ENCODE measurements around the gene EDN1.

EDN1 gene

GRCh38 chr6:12289933-12290820, at the start of gene EDN1:
TSS of gene EDN1 (plus strand) at chr6:12290361. CDS start at chr6:12290630, 269 bp downstream.
- peak; percentile 16 for DNase-seq (ENCODE audit: low read depth)

- no peak for DNase-seq (ENCODE audit: low read depth)
These were observed 48.5 kb upstream of the EDN1 start for GRCh38 chr6:12241493-12242175.

GRCh38 chr6:12243169-12243568, 47.0 kb upstream of the EDN1 start:
- no peak for DNase-seq (ENCODE audit: low read depth)

- no peak for DNase-seq (ENCODE audit: low read depth)
These were observed 44.8 kb upstream of the EDN1 start for GRCh38 chr6:12245360-12245759.

GRCh38 chr6:12245763-12246718, 44.1 kb upstream of the EDN1 start:
- DNase-seq (ENCODE audit: low read depth): no peak

- no peak for DNase-seq (ENCODE audit: low read depth)
These were observed 43.3 kb upstream of the EDN1 start for GRCh38 chr6:12246900-12247299.

GRCh38 chr6:12249541-12250382, 40.4 kb upstream of the EDN1 start:
- DNase-seq (ENCODE audit: low read depth): no peak

- DNase-seq (ENCODE audit: low read depth): no peak
These were observed 39.8 kb upstream of the EDN1 start for GRCh38 chr6:12250383-12250770.

GRCh38 chr6:12254210-12254609, 36.0 kb upstream of the EDN1 start:
- no peak for DNase-seq (ENCODE audit: low read depth)

GRCh38 chr6:12258191-12258590, 32.0 kb upstream of the EDN1 start:
- DNase-seq (ENCODE audit: low read depth): no peak

GRCh38 chr6:12258591-12259075, 31.5 kb upstream of the EDN1 start:
- DNase-seq (ENCODE audit: low read depth): no peak

GRCh38 chr6:12260458-12261093, 29.6 kb upstream of the EDN1 start:
- no peak for DNase-seq (ENCODE audit: low read depth)

GRCh38 chr6:12261502-12261901, 28.7 kb upstream of the EDN1 start:
- no peak for DNase-seq (ENCODE audit: low read depth)

- no peak for DNase-seq (ENCODE audit: low read depth)
These were observed 27.7 kb upstream of the EDN1 start for GRCh38 chr6:12262236-12263061.

GRCh38 chr6:12263403-12263802, 26.8 kb upstream of the EDN1 start:
- no peak for DNase-seq (ENCODE audit: low read depth)

GRCh38 chr6:12264671-12265070, 25.5 kb upstream of the EDN1 start:
- DNase-seq (ENCODE audit: low read depth): no peak

- no peak for DNase-seq (ENCODE audit: low read depth)
These were observed 24.9 kb upstream of the EDN1 start for GRCh38 chr6:12265296-12265695.

- DNase-seq (ENCODE audit: low read depth): no peak
These were observed 24.4 kb upstream of the EDN1 start for GRCh38 chr6:12265791-12266190.

GRCh38 chr6:12266571-12266970, 23.6 kb upstream of the EDN1 start:
- no peak for DNase-seq (ENCODE audit: low read depth)

GRCh38 chr6:12269110-12269509, 21.1 kb upstream of the EDN1 start:
- DNase-seq (ENCODE audit: low read depth): no peak

Data from activated T-helper 1 cell treated with Interleukin-2 at 50 U/mL for 16 hours (primary cell).